Calu3 (cell line): ENCODE results near the gene PURB. TPM values are rescaled to one million over a fixed set of nuclear protein-coding genes. Genes with fewer than 3 reads are reported as not detected.

Source experiments
- BruUV-seq: library from RNA; stranded (reverse); fragments of 400-500 nt; replicated peaks from 2 replicates; lab custom pipeline; 2021; lab: Mats Ljungman, UMichigan
- CTCF ChIA-PET: fragments of 300-600 bp; sonication (Branson Sonifier 250); formaldehyde crosslinking; loops from one replicate; lab custom pipeline; 2022; ENCODE audit warnings: antibody characterized with exemption; lab: Charles Lee
- DNase-seq: peaks from one replicate; pipeline ENCODE4 v3.0.0; 2022
- H3K27ac Mint-ChIP-seq: one replicate; pipeline ENCODE4 v1.8.0; 2022; ENCODE audit warnings: mixed read lengths; ENCODE audit not compliant: unreplicated experiment
- H3K27me3 Mint-ChIP-seq: one replicate; pipeline ENCODE4 v1.8.0; 2022; ENCODE audit warnings: mixed read lengths; ENCODE audit not compliant: unreplicated experiment
- H3K36me3 Mint-ChIP-seq: one replicate; pipeline ENCODE4 v1.8.0; 2022; ENCODE audit warnings: mild to moderate bottlenecking, moderate library complexity, mixed read lengths; ENCODE audit not compliant: insufficient read depth, unreplicated experiment
- H3K4me1 Mint-ChIP-seq: one replicate; pipeline ENCODE4 v1.8.0; 2022; ENCODE audit warnings: mild to moderate bottlenecking, low read depth, mixed read lengths; ENCODE audit not compliant: unreplicated experiment
- H3K4me3 Mint-ChIP-seq: one replicate; pipeline ENCODE4 v1.8.0; 2022; ENCODE audit warnings: mild to moderate bottlenecking, low read depth, moderate library complexity, mixed read lengths; ENCODE audit not compliant: unreplicated experiment
- H3K9me3 Mint-ChIP-seq: one replicate; pipeline ENCODE4 v1.8.0; 2022; ENCODE audit warnings: low read depth, mixed read lengths; ENCODE audit not compliant: unreplicated experiment
- CTCF ChIP-seq: fragments of 200-600 bp; IDR thresholded peaks from one replicate; pipeline ENCODE4 v1.8.0; 2022; ENCODE audit warnings: antibody characterized with exemption; ENCODE audit not compliant: unreplicated experiment
- intact Hi-C: fragments of 100-400 bp; cut with micrococcal nuclease; formaldehyde crosslinking; loops from one replicate; pipeline ENCODE4 v1.10.0; 2022; ENCODE audit not compliant: unreplicated experiment
- total RNA-seq: library from RNA; stranded (reverse); gene quantifications from 2 replicates; pipeline ENCODE4 v1.2.3, GENCODE V29; 2022

PURB gene
- total RNA-seq, 1 experiment from 2014 or later: 70.8 TPM

GRCh38 chr7:44838751-44839150 lies 46.6 kb downstream of the PURB start:
- Mint-ChIP-seq H3K9me3 (no peaks in the 10 kb centered on the region), H3K4me3 (no peak overlapping the region), H3K27me3 (no peaks in the 10 kb centered on the region), H3K36me3 (peaks cover 67% of the 10 kb centered on the region), H3K4me1 (peaks cover 24% of the 10 kb centered on the region), H3K27ac (no peak overlapping the region)
- intact Hi-C loops: loop anchor here (5.0 kb wide), 1 partner anchor 36 kb away; no protein-coding TSS in a partner anchor
- no TSS peak for BruUV-seq
- CTCF ChIA-PET: interaction anchor here (0.6 kb wide), 1 partner anchor 103 kb away, joined by 3 read pairs; no protein-coding TSS in a partner anchor
- no peak for TF ChIP-seq CTCF
- DNase-seq: no peak

GRCh38 chr7:44827567-44827966 lies 57.8 kb downstream of the PURB start:
- TF ChIP-seq CTCF: no peak
- no peak for DNase-seq
- Mint-ChIP-seq H3K4me3 (no peak overlapping the region), H3K36me3 (peaks cover 21% of the 10 kb centered on the region), H3K9me3 (no peaks in the 10 kb centered on the region), H3K27me3 (no peaks in the 10 kb centered on the region), H3K4me1 (no peaks in the 10 kb centered on the region), H3K27ac (no peak overlapping the region)
- intact Hi-C loops: no loop called here
- BruUV-seq: no TSS peak
- CTCF ChIA-PET: no interaction called here

Other genes starting within 250 kb of the PURB start
- 260 and 269 TPM in 2 replicates for gene ZMIZ2, start 136.7 kb downstream of the PURB start, total RNA-seq
- 2,685 and 3,069 TPM in 2 replicates for gene PPIA, start 88.8 kb downstream of the PURB start, total RNA-seq
- gene H2AZ2, start 37.4 kb downstream of the PURB start, total RNA-seq: 300 and 371 TPM in 2 replicates
- gene MYO1G, start 93.5 kb upstream of the PURB start, total RNA-seq: 0.33 and 0.39 TPM in 2 replicates
- gene CCM2, start 114.7 kb upstream of the PURB start, total RNA-seq: 59.8 and 62.9 TPM in 2 replicates
- 0.90 and 1.0 TPM in 2 replicates for gene NACAD, start 203.4 kb upstream of the PURB start, total RNA-seq
- gene TBRG4, start 226.2 kb upstream of the PURB start, total RNA-seq: 191 and 199 TPM in 2 replicates